Measurements from ENCODE around the gene CYB5R3. TPM values are rescaled to one million over a fixed set of nuclear protein-coding genes. Genes with fewer than 3 reads are reported as not detected.

Gene CYB5R3
- total and polyA plus RNA-seq, 4 donors = 90.2 to 265 (median 156) TPM

- H3K27ac ChIP-seq (ENCODE audit: low read depth in 1 of 2, low read length in 1 of 2) = no peak overlapping the region
- H3K27me3 ChIP-seq (ENCODE audit: control insufficient read depth in 3 of 3, insufficient read depth in 3 of 3, low read length in 2 of 3) = no peaks in the 10 kb centered on the region
- WGBS, 2 donors = 64 to 75% methylated on average over 2 of the region's 2 CpGs
Measured at GRCh38 chr22:42603427-42603826, 45.8 kb downstream of the CYB5R3 start.

GRCh38 chr22:42602470-42602869, 46.7 kb downstream of the CYB5R3 start:
- Histone ChIP-seq H3K27me3 (ENCODE audit: control insufficient read depth in 3 of 3, insufficient read depth in 3 of 3, low read length in 2 of 3) (no peaks in the 10 kb centered on the region), H3K36me3 (ENCODE audit: control insufficient read depth in 4 of 4, insufficient read depth in 4 of 4, low read length in 4 of 4) (peaks cover 20 to 43% (median 35%) of the 10 kb centered on the region in 4 donors), H3K27ac (ENCODE audit: low read depth in 1 of 2, low read length in 1 of 2) (peak overlapping the region in 1 of 2 donors; percentile 67), H3K4me3 (no peak overlapping the region), H3K4me1 (ENCODE audit: control insufficient read depth in 5 of 5, insufficient read depth in 5 of 5, low read length in 5 of 5) (peaks cover 4 to 16% (median 8%) of the 10 kb centered on the region in 5 donors), H3K9me3 (ENCODE audit: control insufficient read depth in 4 of 4, insufficient read depth in 3 of 4, low read length in 3 of 4) (peaks cover 0 to 2% (median 0%) of the 10 kb centered on the region in 4 donors), H3K9ac (ENCODE audit: insufficient read depth in 1 of 2, low read length in 2 of 2) (no peak overlapping the region)
- ATAC-seq (ENCODE audit: insufficient read depth, low FRiP score) = no peak
- WGBS, 2 donors = 67 to 88% methylated on average over 2 of the region's 2 CpGs
- no peak for DNase-seq
- TF ChIP-seq CTCF (IDR thresholded peaks at IDR 0.05; ENCODE audit: control extremely low read depth, extremely low read depth) = no peak

More at GRCh38 chr22:42603427-42603826, 45.8 kb downstream of the CYB5R3 start:
- Histone ChIP-seq H3K4me3 (no peak overlapping the region), H3K4me1 (ENCODE audit: control insufficient read depth in 5 of 5, insufficient read depth in 5 of 5, low read length in 5 of 5) (peaks cover 5 to 16% (median 8%) of the 10 kb centered on the region in 5 donors), H3K9me3 (ENCODE audit: control insufficient read depth in 4 of 4, insufficient read depth in 3 of 4, low read length in 3 of 4) (peaks cover 0 to 2% (median 0%) of the 10 kb centered on the region in 4 donors), H3K36me3 (ENCODE audit: control insufficient read depth in 4 of 4, insufficient read depth in 4 of 4, low read length in 4 of 4) (peaks cover 19 to 41% (median 31%) of the 10 kb centered on the region in 4 donors), H3K9ac (ENCODE audit: insufficient read depth in 1 of 2, low read length in 2 of 2) (no peak overlapping the region)
- DNase-seq (peak in 1 of 3 donors; percentile 34), ATAC-seq (ENCODE audit: insufficient read depth, low FRiP score) (peak; percentile 36)
- TF ChIP-seq CTCF (IDR thresholded peaks at IDR 0.05; ENCODE audit: control extremely low read depth, extremely low read depth) = no peak

- Histone ChIP-seq H3K36me3 (ENCODE audit: control insufficient read depth in 4 of 4, insufficient read depth in 4 of 4, low read length in 4 of 4) (peaks cover 20 to 48% (median 40%) of the 10 kb centered on the region in 4 donors), H3K27ac (ENCODE audit: low read depth in 1 of 2, low read length in 1 of 2) (peak overlapping the region in 1 of 2 donors; percentile 55)
- TF ChIP-seq CTCF (IDR thresholded peaks at IDR 0.05; ENCODE audit: control extremely low read depth, extremely low read depth) = no peak
Measured at GRCh38 chr22:42601879-42602465, 47.2 kb downstream of the CYB5R3 start.

More at GRCh38 chr22:42601879-42602465, 47.2 kb downstream of the CYB5R3 start:
- Histone ChIP-seq H3K9ac (ENCODE audit: insufficient read depth in 1 of 2, low read length in 2 of 2) (no peak overlapping the region), H3K9me3 (ENCODE audit: control insufficient read depth in 4 of 4, insufficient read depth in 3 of 4, low read length in 3 of 4) (peaks cover 0 to 2% (median 0%) of the 10 kb centered on the region in 4 donors), H3K27me3 (ENCODE audit: control insufficient read depth in 3 of 3, insufficient read depth in 3 of 3, low read length in 2 of 3) (no peaks in the 10 kb centered on the region), H3K4me1 (ENCODE audit: control insufficient read depth in 5 of 5, insufficient read depth in 5 of 5, low read length in 5 of 5) (peaks cover 4 to 16% (median 8%) of the 10 kb centered on the region in 5 donors), H3K4me3 (no peak overlapping the region)
- ATAC-seq (ENCODE audit: insufficient read depth, low FRiP score) (no peak), DNase-seq (no peak)
- 79 to 95% methylated on average over 6 of the region's 6 CpGs for WGBS, 2 donors
